ENCODE data around the gene TMEM54. TPM values are rescaled to one million over a fixed set of nuclear protein-coding genes. Genes with fewer than 3 reads are reported as not detected.

The TMEM54 gene
- 100 to 1,000 TPM in 1 of 2 donors, 10 to 100 TPM in 1; 96.2 to 239 TPM for total RNA-seq

GRCh38 chr1:32900956-32901822 lies at the start of gene TMEM54:
TMEM54 (minus strand) TSS chr1:32901389; CDS start chr1:32901238, 151 bp downstream.
- Histone ChIP-seq H3K36me3 (no peaks in the 10 kb centered on the region), H3K4me1 (replicated peaks) (no peaks in the 10 kb centered on the region), H3K9me3 (no peaks in the 10 kb centered on the region), H3K4me3 (peak within 1 kb of the TSS; percentile 79 to 85), H3K27me3 (replicated peaks; ENCODE audit: insufficient read depth) (no peaks in the 10 kb centered on the region), H3K27ac (peak within 1 kb of the TSS; percentile 71 to 85)
- TF ChIP-seq POLR2AphosphoS5 (IDR thresholded peaks at IDR 0.05) (no peak), CTCF (IDR thresholded peaks at IDR 0.05) (peak in 2 of 4 experiments; percentile 29 to 38), POLR2A (IDR thresholded peaks at IDR 0.05) (peak; percentile 18)
- WGBS: 1% methylated on average over 31 of the region's 92 CpGs
- peak; percentile 77 for DNase-seq (ENCODE audit: low spot score)
- intact Hi-C loops (cut with DNase I): no loop called here

- DNase-seq (ENCODE audit: low spot score): peak; percentile 55
- 44% methylated on average over 5 of the region's 5 CpGs for WGBS
- H3K4me1 ChIP-seq (replicated peaks): no peaks in the 10 kb centered on the region
- H3K4me3 ChIP-seq: no peak overlapping the region
- peak; percentile 41 for TF ChIP-seq POLR2AphosphoS5 (IDR thresholded peaks at IDR 0.05)
- TF ChIP-seq CTCF (IDR thresholded peaks at IDR 0.05): no peak
- no peaks in the 10 kb centered on the region for H3K27me3 ChIP-seq (replicated peaks; ENCODE audit: insufficient read depth)
- no peaks in the 10 kb centered on the region for H3K36me3 ChIP-seq
- H3K27ac ChIP-seq: peak overlapping the region; percentile 26 to 52
- no peaks in the 10 kb centered on the region for H3K9me3 ChIP-seq
- intact Hi-C loops (cut with DNase I): no loop called here
Observed at GRCh38 chr1:32949519-32949918, 48.3 kb upstream of the TMEM54 start.

- intact Hi-C loops (cut with DNase I): no loop called here
- Histone ChIP-seq H3K27ac (peak overlapping the region; percentile 26 to 52), H3K27me3 (replicated peaks; ENCODE audit: insufficient read depth) (no peaks in the 10 kb centered on the region), H3K4me3 (no peak overlapping the region), H3K36me3 (no peaks in the 10 kb centered on the region), H3K4me1 (replicated peaks) (no peaks in the 10 kb centered on the region), H3K9me3 (no peaks in the 10 kb centered on the region)
- 6% methylated on average over 1 of the region's 1 CpG for WGBS
- no peak for TF ChIP-seq POLR2A (IDR thresholded peaks at IDR 0.05)
- peak; percentile 81 for TF ChIP-seq POLR2AphosphoS5 (IDR thresholded peaks at IDR 0.05)
- DNase-seq (ENCODE audit: low spot score): no peak
Observed at GRCh38 chr1:32948905-32949304, 47.7 kb upstream of the TMEM54 start.

GRCh38 chr1:32948390-32948722 lies 47.2 kb upstream of the TMEM54 start:
- peak overlapping the region; percentile 22 to 52 for H3K27ac ChIP-seq
- H3K36me3 ChIP-seq: no peaks in the 10 kb centered on the region
- no peak for TF ChIP-seq POLR2A (IDR thresholded peaks at IDR 0.05)
- no peak for TF ChIP-seq POLR2AphosphoS5 (IDR thresholded peaks at IDR 0.05)
- no peak for TF ChIP-seq CTCF (IDR thresholded peaks at IDR 0.05)
- no peak overlapping the region for H3K4me3 ChIP-seq
- 95% methylated on average over 1 of the region's 1 CpG for WGBS
- H3K9me3 ChIP-seq: no peaks in the 10 kb centered on the region
- no peaks in the 10 kb centered on the region for H3K4me1 ChIP-seq (replicated peaks)
- intact Hi-C loops (cut with DNase I): no loop called here
- H3K27me3 ChIP-seq (replicated peaks; ENCODE audit: insufficient read depth): no peaks in the 10 kb centered on the region
- DNase-seq (ENCODE audit: low spot score): no peak

- intact Hi-C loops (cut with DNase I): no loop called here
- H3K4me3 ChIP-seq: no peak overlapping the region
- H3K9me3 ChIP-seq: no peaks in the 10 kb centered on the region
- WGBS: 82% methylated on average over 6 of the region's 6 CpGs
- H3K4me1 ChIP-seq (replicated peaks): no peaks in the 10 kb centered on the region
- no peaks in the 10 kb centered on the region for H3K36me3 ChIP-seq
- no peaks in the 10 kb centered on the region for H3K27me3 ChIP-seq (replicated peaks; ENCODE audit: insufficient read depth)
- no peak for DNase-seq (ENCODE audit: low spot score)
- TF ChIP-seq CTCF (IDR thresholded peaks at IDR 0.05) (no peak), POLR2A (IDR thresholded peaks at IDR 0.05) (no peak), POLR2AphosphoS5 (IDR thresholded peaks at IDR 0.05) (no peak)
- H3K27ac ChIP-seq: peak overlapping the region; percentile 22 to 52
Observed at GRCh38 chr1:32947669-32948389, 46.6 kb upstream of the TMEM54 start.

Data from prostate gland (tissue), 2 donors.